Esophagus squamous epithelium (tissue), 5 donors: ENCODE data around the gene LSM3. TPM values are rescaled to one million over a fixed set of nuclear protein-coding genes. Genes with fewer than 3 reads are reported as not detected.

Experiments
- DNase-seq: peaks from one replicate; lab custom pipeline; 2025; lab: John Stamatoyannopoulos, UW
- H3K27ac ChIP-seq, 4 donors: fragments of 200-600 bp; sonication (generic); one replicate each; pipeline ENCODE4 v1.5.1; 2016 to 2019; ENCODE audit warnings: mild to moderate bottlenecking in 1 of 4
- H3K27me3 ChIP-seq, 4 donors: fragments of 200-600 bp; sonication (generic); 1 replicate in 3 of 4; 2 replicates in 1 of 4; pipeline versions ENCODE4 v1.5.1 to v1.6.0; 2017 to 2021; ENCODE audit warnings: antibody characterized with exemption in 1 of 4
- H3K36me3 ChIP-seq, 3 donors: fragments of 200-600 bp; sonication (generic); one replicate each; pipeline ENCODE4 v1.5.1; 2016 to 2019
- H3K4me1 ChIP-seq, 3 donors: fragments of 200-600 bp; sonication (generic); one replicate each; pipeline ENCODE4 v1.5.1; 2017 to 2019
- H3K4me3 ChIP-seq, 4 donors: fragments of 200-600 bp; sonication (generic); 1 replicate in 3 of 4; 2 replicates in 1 of 4; pipeline ENCODE4 v1.5.1; 2016 to 2019; ENCODE audit warnings: mild to moderate bottlenecking in 2 of 4, moderate library complexity in 1 of 4
- H3K9me3 ChIP-seq, 3 donors: fragments of 200-600 bp; sonication (generic); one replicate each; pipeline ENCODE4 v1.5.1; 2016 to 2019
- CTCF ChIP-seq, 6 experiments: fragments of 450-650 bp in 4 of 6; fragments of 200-600 bp in 2 of 6; sonication (generic) in 2 of 6; IDR thresholded peaks; one replicate each; pipeline ENCODE4 v1.5.1; 2016 to 2019; ENCODE audit warnings: antibody characterized with exemption in 6 of 6, mild to moderate bottlenecking in 4 of 6, moderate library complexity in 4 of 6
- POLR2A ChIP-seq, 4 donors: fragments of 450-650 bp; IDR thresholded peaks; one replicate each; pipeline ENCODE4 v1.6.1; 2017; ENCODE audit warnings: antibody characterized with exemption in 4 of 4, mild to moderate bottlenecking in 4 of 4, moderate library complexity in 3 of 4
- WGBS, 2 donors: methylation state at CpG; one replicate each; pipeline ENCODE4 v1.1.5; 2018; 5-methylcytosine and 5-hydroxymethylcytosine counted together
- intact Hi-C: fragments of 100-400 bp; cut with DNase I; formaldehyde crosslinking; loops from one replicate; pipeline ENCODE4 v1.15.0; 2022
- total RNA-seq, 4 donors: library from RNA; depleted of rRNA; stranded (reverse); fragments of >200 nt; gene quantifications; one replicate each; pipeline ENCODE4 v1.1.0, GENCODE V29; 2016
- donor health status: DM: yes; HTN: yes; CAD: no.

The LSM3 gene
- total RNA-seq, 4 donors from 2014 or later = 6.3 to 21.5 (median 13.7) TPM

GRCh38 chr3:14231145-14231990, 52.8 kb downstream of the LSM3 start:
- TF ChIP-seq CTCF (IDR thresholded peaks at IDR 0.05) (no peak), POLR2A (IDR thresholded peaks at IDR 0.05) (no peak)
- no peak for DNase-seq
- Histone ChIP-seq H3K9me3 (no peaks in the 10 kb centered on the region), H3K36me3 (no peaks in the 10 kb centered on the region), H3K4me1 (peaks cover 19 to 64% (median 33%) of the 10 kb centered on the region in 3 donors), H3K27me3 (peaks cover 0 to 10% (median 0%) of the 10 kb centered on the region in 4 donors), H3K4me3 (no peak overlapping the region), H3K27ac (peak overlapping the region in 1 of 4 donors; percentile 28)
- 86 to 89% methylated on average over 9 of the region's 9 CpGs for WGBS, 2 donors
- intact Hi-C loops = no loop called here

GRCh38 chr3:14231998-14232501, 53.4 kb downstream of the LSM3 start:
- no peak for DNase-seq
- Histone ChIP-seq H3K36me3 (no peaks in the 10 kb centered on the region), H3K9me3 (no peaks in the 10 kb centered on the region), H3K27ac (no peak overlapping the region), H3K4me3 (no peak overlapping the region), H3K27me3 (peaks cover 0 to 10% (median 0%) of the 10 kb centered on the region in 4 donors), H3K4me1 (peaks cover 19 to 68% (median 33%) of the 10 kb centered on the region in 3 donors)
- TF ChIP-seq CTCF (IDR thresholded peaks at IDR 0.05) (no peak), POLR2A (IDR thresholded peaks at IDR 0.05) (no peak)
- 72 to 74% methylated on average over 4 of the region's 4 CpGs for WGBS, 2 donors
- intact Hi-C loops = no loop called here

- Histone ChIP-seq H3K27ac (peak overlapping the region; percentile 75 to 90 (median 84)), H3K36me3 (no peaks in the 10 kb centered on the region), H3K4me3 (no peak overlapping the region), H3K4me1 (peaks cover 19 to 57% (median 21%) of the 10 kb centered on the region in 3 donors), H3K9me3 (no peaks in the 10 kb centered on the region), H3K27me3 (peaks cover 0 to 10% (median 0%) of the 10 kb centered on the region in 4 donors)
- intact Hi-C loops = no loop called here
- WGBS, 2 donors = 30 to 45% methylated on average over 12 of the region's 12 CpGs
- TF ChIP-seq CTCF (IDR thresholded peaks at IDR 0.05) = no peak
- no peak for TF ChIP-seq POLR2A (IDR thresholded peaks at IDR 0.05)
- DNase-seq = no peak
Observed at GRCh38 chr3:14234251-14235002, 55.8 kb downstream of the LSM3 start.

- TF ChIP-seq POLR2A (IDR thresholded peaks at IDR 0.05) (no peak), CTCF (IDR thresholded peaks at IDR 0.05) (no peak)
- H3K27me3 ChIP-seq = peaks cover 0 to 10% (median 0%) of the 10 kb centered on the region in 4 donors
- no peak for DNase-seq
- 21 to 28% methylated on average over 3 to 4 of the region's 4 CpGs for WGBS, 2 donors
- no peaks in the 10 kb centered on the region for H3K36me3 ChIP-seq
- no peak overlapping the region for H3K4me3 ChIP-seq
- intact Hi-C loops = no loop called here
- peaks cover 18 to 52% (median 19%) of the 10 kb centered on the region in 3 donors for H3K4me1 ChIP-seq
- H3K9me3 ChIP-seq = no peaks in the 10 kb centered on the region
- peak overlapping the region; percentile 75 to 90 (median 84) for H3K27ac ChIP-seq
Observed at GRCh38 chr3:14235003-14235911, 56.6 kb downstream of the LSM3 start.
